ENCODE measurements around the gene SHOC2.

SHOC2 gene

DNA sequence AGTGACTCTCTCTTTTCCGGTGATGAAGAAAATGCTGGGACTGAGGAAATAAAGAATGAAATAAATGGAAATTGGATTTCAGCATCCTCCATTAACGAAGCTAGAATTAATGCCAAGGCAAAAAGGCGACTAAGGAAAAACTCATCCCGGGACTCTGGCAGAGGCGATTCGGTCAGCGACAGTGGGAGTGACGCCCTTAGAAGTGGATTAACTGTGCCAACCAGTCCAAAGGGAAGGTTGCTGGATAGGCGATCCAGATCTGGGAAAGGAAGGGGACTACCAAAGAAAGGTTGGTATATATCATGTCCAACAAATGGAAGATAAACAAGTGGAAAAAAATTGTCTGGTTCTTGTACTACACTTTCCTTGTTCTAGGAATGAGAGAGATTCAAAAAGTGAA lies 38.2 kb upstream of the SHOC2 start:
- no peak overlapping the region for H3K27ac ChIP-seq (ENCODE audit: insufficient read depth, low read depth, low read length, poor library complexity, severe bottlenecking)
- no peaks in the 10 kb centered on the region for H3K9me3 ChIP-seq (ENCODE audit: control insufficient read depth, low read length)
- no peak overlapping the region for H3K4me3 ChIP-seq (ENCODE audit: insufficient read depth, low read depth, low read length)
- WGBS, 2 experiments, result 94 to 97% methylated on average over 9 of the region's 9 CpGs
- H3K27me3 ChIP-seq (ENCODE audit: control insufficient read depth, insufficient read depth, low read length, poor library complexity, severe bottlenecking), result no peaks in the 10 kb centered on the region
- H3K4me1 ChIP-seq (ENCODE audit: control insufficient read depth, insufficient read depth, low read length), result no peaks in the 10 kb centered on the region
- no peaks in the 10 kb centered on the region for H3K36me3 ChIP-seq (ENCODE audit: control insufficient read depth, insufficient read depth, low read length)

DNA sequence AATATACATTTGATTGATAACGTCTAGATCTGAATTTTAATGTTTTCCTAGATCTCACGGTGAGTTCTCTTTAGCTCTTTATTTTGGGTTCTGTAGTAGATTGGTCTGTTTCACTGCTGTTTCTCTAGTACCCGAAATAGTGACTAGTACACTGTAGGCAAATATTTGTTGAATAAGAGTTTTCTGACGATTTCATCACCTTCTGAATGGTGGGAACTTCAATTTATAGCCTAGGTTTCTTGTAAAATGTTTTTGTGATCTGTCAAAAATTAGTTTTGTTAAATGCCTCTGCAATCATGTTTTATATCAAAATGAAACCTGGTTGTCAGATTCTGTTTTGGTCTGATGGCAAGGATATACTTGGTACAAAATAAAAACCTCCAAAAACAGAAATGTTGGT lies 37.5 kb upstream of the SHOC2 start:
- Histone ChIP-seq H3K27ac (ENCODE audit: insufficient read depth, low read depth, low read length, poor library complexity, severe bottlenecking) (no peak overlapping the region), H3K36me3 (ENCODE audit: control insufficient read depth, insufficient read depth, low read length) (peaks cover under 1% of the 10 kb centered on the region), H3K4me3 (ENCODE audit: insufficient read depth, low read depth, low read length) (no peak overlapping the region), H3K27me3 (ENCODE audit: control insufficient read depth, insufficient read depth, low read length, poor library complexity, severe bottlenecking) (no peaks in the 10 kb centered on the region), H3K4me1 (ENCODE audit: control insufficient read depth, insufficient read depth, low read length) (no peaks in the 10 kb centered on the region), H3K9me3 (ENCODE audit: control insufficient read depth, low read length) (no peaks in the 10 kb centered on the region)
- WGBS, 2 experiments, result 91 to 97% methylated on average over 3 to 4 of the region's 4 CpGs

DNA sequence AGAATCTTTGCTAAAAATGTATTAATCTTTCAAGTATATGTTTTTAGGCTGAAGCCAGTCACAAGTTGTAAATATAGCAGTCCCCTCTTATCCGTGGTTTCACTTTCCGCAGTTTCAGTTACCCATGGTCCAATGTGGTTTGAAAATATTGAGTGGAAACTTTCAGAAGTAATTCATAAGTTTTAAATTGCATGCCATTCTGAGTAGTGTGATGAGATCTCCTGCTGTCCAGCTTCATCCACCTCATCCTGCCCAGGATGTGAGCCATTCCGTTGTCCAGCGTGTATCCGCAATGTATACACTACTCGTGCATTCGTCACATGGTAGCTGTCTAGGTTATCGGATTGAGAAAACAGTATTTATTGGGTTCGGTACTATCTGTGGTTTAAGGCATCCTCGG lies 35.5 kb upstream of the SHOC2 start:
- Histone ChIP-seq H3K9me3 (ENCODE audit: control insufficient read depth, low read length) (no peaks in the 10 kb centered on the region), H3K4me1 (ENCODE audit: control insufficient read depth, insufficient read depth, low read length) (no peaks in the 10 kb centered on the region), H3K36me3 (ENCODE audit: control insufficient read depth, insufficient read depth, low read length) (peaks cover 4% of the 10 kb centered on the region), H3K4me3 (ENCODE audit: insufficient read depth, low read depth, low read length) (no peak overlapping the region), H3K27ac (ENCODE audit: insufficient read depth, low read depth, low read length, poor library complexity, severe bottlenecking) (no peak overlapping the region), H3K27me3 (ENCODE audit: control insufficient read depth, insufficient read depth, low read length, poor library complexity, severe bottlenecking) (no peaks in the 10 kb centered on the region)
- WGBS, 2 experiments, result 94 to 97% methylated on average over 10 of the region's 10 CpGs

DNA sequence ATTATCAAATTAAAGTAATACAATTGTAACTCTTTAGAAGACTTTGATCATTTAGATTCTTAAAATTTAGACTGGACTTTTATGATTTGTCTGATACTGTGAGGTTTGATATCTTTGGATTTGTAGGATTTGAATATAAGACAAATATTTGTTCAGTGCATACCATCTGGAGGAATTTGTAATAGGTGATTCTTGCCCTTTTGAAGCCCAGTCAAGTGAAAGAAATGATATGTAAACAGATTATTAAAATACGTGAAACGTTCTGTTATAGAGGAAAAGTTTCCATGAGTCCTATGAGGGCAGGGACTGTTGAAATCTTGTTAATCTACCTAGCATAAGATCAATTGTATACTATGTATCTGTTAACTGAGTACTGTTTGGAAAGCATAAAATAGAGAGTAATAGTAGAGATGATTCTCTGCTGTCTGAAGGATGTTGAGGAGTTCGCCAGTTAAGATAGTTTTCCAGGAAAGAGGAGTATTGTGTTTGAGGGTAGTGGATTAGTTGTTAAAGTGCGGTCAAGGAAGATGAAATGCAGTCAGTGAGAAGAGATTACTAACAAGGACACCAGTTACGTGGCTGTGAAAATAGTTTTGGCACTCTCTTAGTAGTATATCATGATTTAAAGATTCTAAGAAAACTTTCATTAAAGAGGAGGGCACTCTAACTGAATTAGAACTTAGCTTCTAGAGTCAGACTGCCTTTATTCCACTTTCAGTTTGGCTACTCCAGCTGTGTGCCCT lies 33.3 kb upstream of the SHOC2 start:
- peaks cover 8% of the 10 kb centered on the region for H3K36me3 ChIP-seq (ENCODE audit: control insufficient read depth, insufficient read depth, low read length)
- no peak overlapping the region for H3K4me3 ChIP-seq (ENCODE audit: insufficient read depth, low read depth, low read length)
- no peak overlapping the region for H3K27ac ChIP-seq (ENCODE audit: insufficient read depth, low read depth, low read length, poor library complexity, severe bottlenecking)
- H3K9me3 ChIP-seq (ENCODE audit: control insufficient read depth, low read length), result no peaks in the 10 kb centered on the region
- 73 to 78% methylated on average over 5 of the region's 5 CpGs for WGBS, 2 experiments
- no peaks in the 10 kb centered on the region for H3K27me3 ChIP-seq (ENCODE audit: control insufficient read depth, insufficient read depth, low read length, poor library complexity, severe bottlenecking)
- no peaks in the 10 kb centered on the region for H3K4me1 ChIP-seq (ENCODE audit: control insufficient read depth, insufficient read depth, low read length)

DNA sequence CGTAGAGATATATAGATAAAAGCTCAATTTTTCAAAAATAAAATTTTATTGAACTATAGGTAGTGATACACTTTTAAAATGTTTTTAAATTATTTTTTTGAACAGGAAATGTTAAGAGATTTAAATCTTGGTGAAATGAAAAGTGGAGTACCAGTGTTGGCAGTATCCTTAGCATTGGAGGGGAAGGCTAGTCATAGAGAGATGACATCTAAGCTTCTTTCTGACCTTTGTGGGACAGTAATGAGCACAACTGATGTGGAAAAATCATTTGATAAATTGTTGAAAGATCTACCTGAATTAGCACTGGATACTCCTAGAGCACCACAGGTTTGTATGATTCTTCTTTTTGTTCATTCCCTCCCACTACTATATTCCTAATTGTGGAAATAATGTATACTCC lies 31.8 kb upstream of the SHOC2 start:
- Histone ChIP-seq H3K9me3 (ENCODE audit: control insufficient read depth, low read length) (no peaks in the 10 kb centered on the region), H3K36me3 (ENCODE audit: control insufficient read depth, insufficient read depth, low read length) (peaks cover 8% of the 10 kb centered on the region), H3K27ac (ENCODE audit: insufficient read depth, low read depth, low read length, poor library complexity, severe bottlenecking) (no peak overlapping the region), H3K4me3 (ENCODE audit: insufficient read depth, low read depth, low read length) (no peak overlapping the region), H3K4me1 (ENCODE audit: control insufficient read depth, insufficient read depth, low read length) (no peaks in the 10 kb centered on the region), H3K27me3 (ENCODE audit: control insufficient read depth, insufficient read depth, low read length, poor library complexity, severe bottlenecking) (no peaks in the 10 kb centered on the region)
- 100% methylated on average over 1 of the region's 1 CpG; no CpG with 5 or more reads in 1 of the 2 experiments for WGBS, 2 experiments

DNA sequence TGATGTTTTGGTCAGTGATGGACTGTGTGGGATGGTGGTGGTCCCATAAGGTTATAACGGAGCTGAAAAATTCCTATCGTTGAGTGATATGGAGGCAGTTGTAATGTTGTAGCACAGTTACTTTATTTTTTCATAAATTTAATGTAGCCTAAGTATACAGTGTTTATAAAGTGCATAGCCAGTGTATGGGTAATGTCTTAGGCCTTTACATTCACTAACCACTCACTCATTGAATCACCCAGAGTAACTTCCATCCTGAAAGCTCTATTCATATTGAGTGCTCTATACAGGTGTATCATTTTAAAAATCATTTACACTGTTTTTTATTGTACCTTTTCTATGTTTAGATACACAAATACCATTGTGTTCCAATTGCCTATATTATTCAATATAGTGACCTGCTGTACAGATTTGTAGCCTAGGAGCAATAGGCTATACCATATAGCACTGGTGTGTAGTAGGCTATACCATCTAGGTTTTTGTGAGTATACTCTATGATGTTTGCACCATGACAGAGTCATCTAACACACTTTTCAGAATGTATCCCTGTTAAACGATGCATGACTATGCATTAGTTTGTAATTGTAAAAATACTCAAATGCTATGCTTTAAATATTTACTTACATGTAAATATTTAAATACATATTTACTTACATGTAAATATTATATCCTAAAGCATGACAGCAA lies 26.7 kb upstream of the SHOC2 start:
- Histone ChIP-seq H3K4me3 (ENCODE audit: insufficient read depth, low read depth, low read length) (no peak overlapping the region), H3K36me3 (ENCODE audit: control insufficient read depth, insufficient read depth, low read length) (peaks cover 20% of the 10 kb centered on the region)
- WGBS, 2 experiments, result 82 to 100% methylated on average over 1 to 2 of the region's 3 CpGs

DNA sequence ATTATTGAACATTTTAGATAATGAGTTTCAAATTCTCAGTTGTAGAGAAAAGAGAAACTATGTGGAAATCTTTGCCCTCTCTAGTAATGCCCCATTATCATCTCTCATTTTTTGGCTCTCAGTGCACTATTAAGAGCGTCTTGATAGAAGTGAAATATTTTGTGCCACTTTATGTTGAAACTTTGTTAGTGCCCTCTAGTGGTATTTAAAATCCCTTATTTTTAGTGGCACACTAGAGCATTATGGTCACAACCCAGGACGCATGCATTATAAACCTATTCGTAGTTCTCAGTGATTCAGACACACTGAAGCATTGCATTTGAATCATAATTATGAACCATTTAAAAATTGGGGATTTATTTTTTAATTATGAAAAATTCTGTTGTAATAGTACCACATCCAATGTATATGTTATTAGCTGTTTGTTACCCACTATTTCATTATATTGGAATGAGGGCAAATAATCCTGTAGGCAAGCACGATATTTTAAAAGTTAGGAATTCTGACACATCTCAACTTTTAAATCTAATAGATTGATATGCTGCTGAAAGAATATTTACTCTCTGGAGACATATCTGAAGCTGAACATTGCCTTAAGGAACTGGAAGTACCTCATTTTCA lies 25.7 kb upstream of the SHOC2 start:
- Histone ChIP-seq H3K4me1 (ENCODE audit: control insufficient read depth, insufficient read depth, low read length) (no peaks in the 10 kb centered on the region), H3K36me3 (ENCODE audit: control insufficient read depth, insufficient read depth, low read length) (peaks cover 20% of the 10 kb centered on the region), H3K27ac (ENCODE audit: insufficient read depth, low read depth, low read length, poor library complexity, severe bottlenecking) (no peak overlapping the region), H3K27me3 (ENCODE audit: control insufficient read depth, insufficient read depth, low read length, poor library complexity, severe bottlenecking) (no peaks in the 10 kb centered on the region), H3K4me3 (ENCODE audit: insufficient read depth, low read depth, low read length) (no peak overlapping the region), H3K9me3 (ENCODE audit: control insufficient read depth, low read length) (no peaks in the 10 kb centered on the region)
- 71 to 77% methylated on average over 2 to 4 of the region's 4 CpGs for WGBS, 2 experiments

More for the DNA sequence above, 26.7 kb upstream of the SHOC2 start:
- Histone ChIP-seq H3K27me3 (ENCODE audit: control insufficient read depth, insufficient read depth, low read length, poor library complexity, severe bottlenecking) (no peaks in the 10 kb centered on the region), H3K27ac (ENCODE audit: insufficient read depth, low read depth, low read length, poor library complexity, severe bottlenecking) (no peak overlapping the region), H3K9me3 (ENCODE audit: control insufficient read depth, low read length) (no peaks in the 10 kb centered on the region), H3K4me1 (ENCODE audit: control insufficient read depth, insufficient read depth, low read length) (no peaks in the 10 kb centered on the region)

DNA sequence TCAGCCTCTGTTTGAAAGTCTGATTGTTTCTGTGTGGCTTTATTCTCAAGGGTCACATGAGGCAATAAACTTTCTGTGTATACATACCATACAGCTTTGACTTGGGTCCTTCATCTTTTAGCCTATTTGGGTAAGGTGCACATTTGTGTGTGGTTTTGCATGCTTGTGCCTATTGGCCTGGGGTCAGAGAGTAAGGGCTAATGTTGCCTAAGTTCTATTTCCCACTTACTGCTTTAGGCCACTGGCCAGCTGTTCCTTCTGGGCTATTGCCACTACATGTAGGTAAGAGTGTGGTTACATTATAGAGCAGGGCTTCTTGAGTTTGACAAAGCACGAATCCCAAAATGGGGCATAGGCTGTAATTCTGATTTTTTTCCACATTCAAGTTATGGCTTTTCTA lies 22.2 kb upstream of the SHOC2 start:
- 96 to 100% methylated on average over 1 of the region's 1 CpG for WGBS, 2 experiments
- no peaks in the 10 kb centered on the region for H3K27me3 ChIP-seq (ENCODE audit: control insufficient read depth, insufficient read depth, low read length, poor library complexity, severe bottlenecking)
- H3K4me1 ChIP-seq (ENCODE audit: control insufficient read depth, insufficient read depth, low read length), result no peaks in the 10 kb centered on the region
- no peak overlapping the region for H3K27ac ChIP-seq (ENCODE audit: insufficient read depth, low read depth, low read length, poor library complexity, severe bottlenecking)
- peaks cover 28% of the 10 kb centered on the region for H3K36me3 ChIP-seq (ENCODE audit: control insufficient read depth, insufficient read depth, low read length)
- H3K4me3 ChIP-seq (ENCODE audit: insufficient read depth, low read depth, low read length), result no peak overlapping the region
- no peaks in the 10 kb centered on the region for H3K9me3 ChIP-seq (ENCODE audit: control insufficient read depth, low read length)

DNA sequence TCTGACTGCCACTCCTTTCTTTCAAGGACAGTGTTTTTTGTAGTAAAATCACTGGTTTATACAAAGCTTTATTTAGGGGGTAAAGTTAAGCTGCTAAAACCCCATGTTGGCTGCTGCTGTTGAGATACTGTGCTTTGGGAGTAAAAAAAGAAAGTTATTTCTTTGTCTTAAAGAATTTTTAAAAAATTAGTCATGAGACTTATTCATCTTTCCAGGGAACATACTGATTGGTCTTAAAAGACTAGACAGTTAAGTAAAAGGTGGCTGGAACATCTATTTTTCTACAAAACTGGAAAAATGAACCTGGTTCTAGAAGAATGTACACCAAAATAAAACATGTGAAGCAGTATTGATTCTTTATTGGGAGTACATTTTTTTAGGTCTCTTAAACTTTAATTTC lies 21.0 kb upstream of the SHOC2 start:
- Histone ChIP-seq H3K36me3 (ENCODE audit: control insufficient read depth, insufficient read depth, low read length) (peaks cover 28% of the 10 kb centered on the region), H3K27ac (ENCODE audit: insufficient read depth, low read depth, low read length, poor library complexity, severe bottlenecking) (no peak overlapping the region), H3K27me3 (ENCODE audit: control insufficient read depth, insufficient read depth, low read length, poor library complexity, severe bottlenecking) (no peaks in the 10 kb centered on the region), H3K9me3 (ENCODE audit: control insufficient read depth, low read length) (no peaks in the 10 kb centered on the region), H3K4me1 (ENCODE audit: control insufficient read depth, insufficient read depth, low read length) (no peaks in the 10 kb centered on the region), H3K4me3 (ENCODE audit: insufficient read depth, low read depth, low read length) (no peak overlapping the region)

DNA sequence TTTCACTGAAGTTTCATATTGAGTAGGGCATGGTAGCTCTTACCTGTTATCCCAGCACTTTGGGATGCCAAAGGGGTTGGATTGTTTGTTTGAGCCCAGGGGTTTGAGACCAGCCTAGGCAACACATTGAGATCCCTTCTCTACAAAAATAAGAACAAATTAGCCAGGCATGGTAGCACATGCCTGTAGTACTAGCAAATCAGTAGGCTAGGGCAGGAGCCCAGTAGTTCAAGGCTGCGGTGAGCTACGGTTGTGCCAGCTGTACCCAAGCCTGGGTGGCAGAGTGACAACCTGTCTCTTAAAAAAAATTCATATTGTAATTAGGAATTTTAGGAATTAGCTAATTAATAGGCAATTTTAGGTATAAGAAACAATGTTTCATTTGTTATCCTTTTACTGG lies 18.4 kb upstream of the SHOC2 start:
- Histone ChIP-seq H3K27me3 (ENCODE audit: control insufficient read depth, insufficient read depth, low read length, poor library complexity, severe bottlenecking) (no peaks in the 10 kb centered on the region), H3K9me3 (ENCODE audit: control insufficient read depth, low read length) (no peaks in the 10 kb centered on the region), H3K27ac (ENCODE audit: insufficient read depth, low read depth, low read length, poor library complexity, severe bottlenecking) (no peak overlapping the region), H3K36me3 (ENCODE audit: control insufficient read depth, insufficient read depth, low read length) (peaks cover 17% of the 10 kb centered on the region), H3K4me3 (ENCODE audit: insufficient read depth, low read depth, low read length) (no peak overlapping the region), H3K4me1 (ENCODE audit: control insufficient read depth, insufficient read depth, low read length) (no peaks in the 10 kb centered on the region)
- 96 to 98% methylated on average over 2 of the region's 2 CpGs for WGBS, 2 experiments
